ENCODE results near the gene CRB1.

CRB1 gene

GRCh38 chr1:197304638-197305200 is 36.7 kb downstream of the CRB1 start:
- no peak for DNase-seq

GRCh38 chr1:197305925-197306324 is 37.9 kb downstream of the CRB1 start:
- no peak for DNase-seq

- DNase-seq: no peak
Measured at GRCh38 chr1:197306381-197307062, 38.5 kb downstream of the CRB1 start.

- no peak for DNase-seq
Measured at GRCh38 chr1:197307136-197307535, 39.1 kb downstream of the CRB1 start.

GRCh38 chr1:197307551-197307950 is 39.5 kb downstream of the CRB1 start:
- no peak for DNase-seq

GRCh38 chr1:197311081-197311480 is 43.0 kb downstream of the CRB1 start:
- DNase-seq: no peak

- no peak for DNase-seq
Measured at GRCh38 chr1:197312163-197312562, 44.1 kb downstream of the CRB1 start.

GRCh38 chr1:197313713-197314112 is 45.7 kb downstream of the CRB1 start:
- no peak for DNase-seq

- no peak for DNase-seq
Measured at GRCh38 chr1:197314682-197315081, 46.6 kb downstream of the CRB1 start.

- no peak for DNase-seq
Measured at GRCh38 chr1:197319631-197320030, 51.6 kb downstream of the CRB1 start.

GRCh38 chr1:197320991-197321531 is 53.0 kb downstream of the CRB1 start:
- no peak for DNase-seq

GRCh38 chr1:197321811-197322210 is 53.8 kb downstream of the CRB1 start:
- DNase-seq: no peak

GRCh38 chr1:197327776-197328364 is 59.8 kb downstream of the CRB1 start:
- no peak for DNase-seq

GRCh38 chr1:197330213-197330612 is 62.2 kb downstream of the CRB1 start:
- DNase-seq: no peak

- no peak for DNase-seq
Measured at GRCh38 chr1:197331565-197331964, 63.5 kb downstream of the CRB1 start.

- no peak for DNase-seq
Measured at GRCh38 chr1:197333041-197333440, 65.0 kb downstream of the CRB1 start.

GRCh38 chr1:197336571-197336970 is 68.5 kb downstream of the CRB1 start:
- DNase-seq: no peak

- no peak for DNase-seq
Measured at GRCh38 chr1:197339106-197340060, 71.3 kb downstream of the CRB1 start.

GRCh38 chr1:197341626-197342025 is 73.6 kb downstream of the CRB1 start:
- no peak for DNase-seq

- no peak for DNase-seq
Measured at GRCh38 chr1:197342044-197342565, 74.1 kb downstream of the CRB1 start.

GRCh38 chr1:197342669-197343068 is 74.6 kb downstream of the CRB1 start:
- DNase-seq: no peak

GRCh38 chr1:197343663-197344273 is 75.7 kb downstream of the CRB1 start:
- no peak for DNase-seq

Measured in NCI-H2029 treated with DMSO at 0.1 percent for 48 hours (cell line).